ENCODE data around the gene ADGRG3. TPM values are rescaled to one million over a fixed set of nuclear protein-coding genes. Genes with fewer than 3 reads are reported as not detected.
"Not testable (repeated sequence)": the region's sequence is repeated elsewhere in the genome, so short reads cannot be mapped to it uniquely, and the experiment has no call there.

The ADGRG3 gene
- polyA plus RNA-seq, 1 donor (not counting 4 experiments of a cell fraction or from before 2014, with no cell fraction given): not detected

DNA sequence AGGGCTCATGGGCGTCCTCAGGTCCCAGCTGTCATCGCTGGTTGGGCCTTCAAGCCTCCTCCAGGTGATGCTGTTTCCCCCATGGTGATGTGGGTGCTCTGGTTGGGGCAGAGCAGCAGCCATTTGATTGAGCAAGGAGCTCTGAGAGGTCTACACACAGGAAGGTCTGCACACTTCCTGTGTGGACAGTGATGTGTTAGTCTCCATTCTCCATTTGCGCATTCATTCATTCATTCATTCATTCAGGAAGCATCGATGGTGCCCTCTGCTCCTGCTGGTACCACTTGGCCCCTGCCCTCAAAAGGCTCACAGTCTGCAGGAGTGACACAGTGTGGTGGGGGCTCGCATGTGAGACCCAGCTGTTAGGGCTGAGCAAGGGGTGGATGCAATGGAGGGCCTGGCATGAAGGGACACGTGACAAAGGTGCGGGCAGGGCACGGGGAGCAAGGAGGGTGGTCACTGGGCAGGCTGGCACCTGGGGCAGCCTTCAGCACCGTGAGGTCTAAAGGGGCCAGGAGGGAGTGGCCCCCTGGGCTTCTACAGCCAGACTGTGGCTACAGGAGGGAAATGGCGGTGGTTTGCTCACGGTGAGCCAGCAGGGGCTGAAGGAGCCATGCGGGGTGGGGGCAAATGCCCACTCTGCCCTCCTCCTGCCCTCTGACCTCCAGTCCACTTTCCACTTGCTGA lies 1.5 kb downstream of the ADGRG3 start:
- Histone ChIP-seq H3K4me3 (ENCODE audit: control insufficient read depth in 2 of 3, extremely low read depth in 1 of 3, insufficient read depth in 2 of 3, low read depth in 1 of 3, low read length in 3 of 3) (no peak overlapping the region), H3K9ac (ENCODE audit: control insufficient read depth, extremely low read depth, insufficient read depth, low read length) (no peak overlapping the region), H3K36me3 (ENCODE audit: control insufficient read depth in 2 of 2, extremely low read depth in 1 of 2, insufficient read depth in 2 of 2, low read length in 2 of 2) (peaks cover 0 to 4% of the 10 kb centered on the region in 2 experiments), H4K20me1 (ENCODE audit: control insufficient read depth, extremely low read depth, insufficient read depth, low read length) (no peaks in the 10 kb centered on the region), H3K27me3 (ENCODE audit: control insufficient read depth, extremely low read depth, insufficient read depth, low read length) (peaks cover 3% of the 10 kb centered on the region), H3K27ac (ENCODE audit: control insufficient read depth, insufficient read depth, low read length) (no peak overlapping the region), H2AFZ (ENCODE audit: control insufficient read depth, low read length) (no peak overlapping the region), H3K4me2 (ENCODE audit: control insufficient read depth, extremely low read depth, insufficient read depth, low read depth, low read length) (no peak overlapping the region), H3K4me1 (ENCODE audit: control insufficient read depth, extremely low read depth, insufficient read depth, low read length) (no peaks in the 10 kb centered on the region), H3K9me3 (ENCODE audit: control insufficient read depth, low read depth, low read length) (no peaks in the 10 kb centered on the region), H3K79me2 (ENCODE audit: control insufficient read depth, insufficient read depth, low read length) (no peaks in the 10 kb centered on the region), H3K9me1 (ENCODE audit: control insufficient read depth, extremely low read depth, insufficient read depth, low read length) (no peaks in the 10 kb centered on the region)
- DNase-seq (ENCODE audit: low read depth, low spot score) (no peak), FAIRE-seq (no peak)
- dilution Hi-C loops (cut with MboI; ENCODE audit: extremely low pct_ligation_motif_present, low sequenced_read_pairs): no loop called here
- TF ChIP-seq EZH2 (IDR thresholded peaks at IDR 0.05; ENCODE audit: low read length): no peak
- TF ChIP-seq, protein P1, sequence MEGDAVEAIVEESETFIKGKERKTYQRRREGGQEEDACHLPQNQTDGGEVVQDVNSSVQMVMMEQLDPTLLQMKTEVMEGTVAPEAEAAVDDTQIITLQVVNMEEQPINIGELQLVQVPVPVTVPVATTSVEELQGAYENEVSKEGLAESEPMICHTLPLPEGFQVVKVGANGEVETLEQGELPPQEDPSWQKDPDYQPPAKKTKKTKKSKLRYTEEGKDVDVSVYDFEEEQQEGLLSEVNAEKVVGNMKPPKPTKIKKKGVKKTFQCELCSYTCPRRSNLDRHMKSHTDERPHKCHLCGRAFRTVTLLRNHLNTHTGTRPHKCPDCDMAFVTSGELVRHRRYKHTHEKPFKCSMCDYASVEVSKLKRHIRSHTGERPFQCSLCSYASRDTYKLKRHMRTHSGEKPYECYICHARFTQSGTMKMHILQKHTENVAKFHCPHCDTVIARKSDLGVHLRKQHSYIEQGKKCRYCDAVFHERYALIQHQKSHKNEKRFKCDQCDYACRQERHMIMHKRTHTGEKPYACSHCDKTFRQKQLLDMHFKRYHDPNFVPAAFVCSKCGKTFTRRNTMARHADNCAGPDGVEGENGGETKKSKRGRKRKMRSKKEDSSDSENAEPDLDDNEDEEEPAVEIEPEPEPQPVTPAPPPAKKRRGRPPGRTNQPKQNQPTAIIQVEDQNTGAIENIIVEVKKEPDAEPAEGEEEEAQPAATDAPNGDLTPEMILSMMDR (optimal IDR thresholded peaks at IDR 0.05 in 1 of 3, IDR thresholded peaks at IDR 0.05 in 1 of 3, conservative IDR thresholded peaks at IDR 0.05 in 1 of 3; ENCODE audit: extremely low read depth in 1 of 3, insufficient read depth in 2 of 3, low read length in 3 of 3): peak in 1 of 3 experiments; percentile 26

DNA sequence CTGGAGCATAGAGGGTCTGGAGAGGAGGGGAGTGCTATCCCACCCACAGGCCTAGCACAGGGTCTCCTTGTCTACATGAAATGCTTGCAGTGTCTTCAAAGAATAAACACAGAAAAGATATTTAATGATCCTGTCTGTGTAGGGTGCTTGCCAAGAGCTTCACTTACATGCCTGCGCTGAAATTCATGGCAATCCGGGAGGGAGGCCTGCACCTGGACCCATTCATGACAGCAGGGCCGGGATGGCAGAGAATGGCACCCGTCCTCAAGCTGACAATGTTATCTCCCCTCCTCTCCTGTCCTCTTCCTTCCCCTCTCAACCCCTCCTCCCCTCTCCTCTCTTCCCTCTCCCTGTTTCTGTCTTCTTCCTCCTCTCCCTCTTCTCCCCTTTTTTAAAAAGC lies 2.1 kb downstream of the ADGRG3 start:
- no peaks in the 10 kb centered on the region for H3K4me1 ChIP-seq (ENCODE audit: control insufficient read depth, extremely low read depth, insufficient read depth, low read length)
- H2AFZ ChIP-seq (ENCODE audit: control insufficient read depth, low read length): no peak overlapping the region
- H3K9ac ChIP-seq (ENCODE audit: control insufficient read depth, extremely low read depth, insufficient read depth, low read length): no peak overlapping the region
- no peak overlapping the region for H3K27ac ChIP-seq (ENCODE audit: control insufficient read depth, insufficient read depth, low read length)
- dilution Hi-C loops (cut with MboI; ENCODE audit: extremely low pct_ligation_motif_present, low sequenced_read_pairs): no loop called here
- DNase-seq (ENCODE audit: low read depth, low spot score): no peak
- no peak overlapping the region for H3K4me3 ChIP-seq (ENCODE audit: control insufficient read depth in 2 of 3, extremely low read depth in 1 of 3, insufficient read depth in 2 of 3, low read depth in 1 of 3, low read length in 3 of 3)
- TF ChIP-seq, protein P1 (optimal IDR thresholded peaks at IDR 0.05 in 1 of 3, IDR thresholded peaks at IDR 0.05 in 1 of 3, conservative IDR thresholded peaks at IDR 0.05 in 1 of 3; ENCODE audit: extremely low read depth in 1 of 3, insufficient read depth in 2 of 3, low read length in 3 of 3): no peak
- TF ChIP-seq EZH2 (IDR thresholded peaks at IDR 0.05; ENCODE audit: low read length): no peak
- H3K9me1 ChIP-seq (ENCODE audit: control insufficient read depth, extremely low read depth, insufficient read depth, low read length): no peaks in the 10 kb centered on the region
- no peak for FAIRE-seq
- H3K36me3 ChIP-seq (ENCODE audit: control insufficient read depth in 2 of 2, extremely low read depth in 1 of 2, insufficient read depth in 2 of 2, low read length in 2 of 2): peaks cover 0 to 4% of the 10 kb centered on the region in 2 experiments
- H3K79me2 ChIP-seq (ENCODE audit: control insufficient read depth, insufficient read depth, low read length): no peaks in the 10 kb centered on the region
- H4K20me1 ChIP-seq (ENCODE audit: control insufficient read depth, extremely low read depth, insufficient read depth, low read length): no peaks in the 10 kb centered on the region
- H3K27me3 ChIP-seq (ENCODE audit: control insufficient read depth, extremely low read depth, insufficient read depth, low read length): peaks cover 3% of the 10 kb centered on the region
- no peaks in the 10 kb centered on the region for H3K9me3 ChIP-seq (ENCODE audit: control insufficient read depth, low read depth, low read length)
- no peak overlapping the region for H3K4me2 ChIP-seq (ENCODE audit: control insufficient read depth, extremely low read depth, insufficient read depth, low read depth, low read length)

DNA sequence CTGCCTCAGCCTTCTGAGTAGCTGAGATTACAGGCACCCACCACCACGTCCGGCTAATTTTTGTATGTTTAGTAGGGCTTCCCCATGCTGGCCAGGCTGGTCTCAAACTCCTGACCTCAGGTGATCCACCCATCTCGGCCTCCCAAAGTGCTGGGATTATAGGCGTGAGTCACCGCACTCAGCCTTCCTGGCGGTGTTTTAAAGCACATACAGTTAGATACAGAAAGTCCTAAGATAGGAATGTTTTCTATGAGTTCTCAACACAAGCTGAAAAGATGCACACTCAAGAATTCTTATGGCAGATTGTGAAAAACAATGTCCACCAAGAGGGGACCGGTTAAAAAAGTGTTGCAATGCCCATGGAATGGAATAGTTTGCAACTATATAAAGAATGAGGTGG lies 3.3 kb downstream of the ADGRG3 start:
- H3K9me1 ChIP-seq (ENCODE audit: control insufficient read depth, extremely low read depth, insufficient read depth, low read length); DNase-seq (ENCODE audit: low read depth, low spot score); H3K27me3 ChIP-seq (ENCODE audit: control insufficient read depth, extremely low read depth, insufficient read depth, low read length); H3K4me2 ChIP-seq (ENCODE audit: control insufficient read depth, extremely low read depth, insufficient read depth, low read depth, low read length); H4K20me1 ChIP-seq (ENCODE audit: control insufficient read depth, extremely low read depth, insufficient read depth, low read length); FAIRE-seq; H3K4me1 ChIP-seq (ENCODE audit: control insufficient read depth, extremely low read depth, insufficient read depth, low read length); H3K9me3 ChIP-seq (ENCODE audit: control insufficient read depth, low read depth, low read length); dilution Hi-C loops (cut with MboI; ENCODE audit: extremely low pct_ligation_motif_present, low sequenced_read_pairs); H3K79me2 ChIP-seq (ENCODE audit: control insufficient read depth, insufficient read depth, low read length); H3K36me3 ChIP-seq (ENCODE audit: control insufficient read depth in 2 of 2, extremely low read depth in 1 of 2, insufficient read depth in 2 of 2, low read length in 2 of 2); H3K9ac ChIP-seq (ENCODE audit: control insufficient read depth, extremely low read depth, insufficient read depth, low read length); H2AFZ ChIP-seq (ENCODE audit: control insufficient read depth, low read length); H3K4me3 ChIP-seq (ENCODE audit: control insufficient read depth in 2 of 3, extremely low read depth in 1 of 3, insufficient read depth in 2 of 3, low read depth in 1 of 3, low read length in 3 of 3); H3K27ac ChIP-seq (ENCODE audit: control insufficient read depth, insufficient read depth, low read length): not testable (repeated sequence)
